ENCODE data around the gene RABAC1. TPM values are rescaled to one million over a fixed set of nuclear protein-coding genes. Genes with fewer than 3 reads are reported as not detected.

RABAC1 gene
- total RNA-seq, 1 experiment from 2014 or later = 94.0 TPM

- Histone ChIP-seq H3T11ph (ENCODE audit: low read length) (no peak overlapping the region), H3K23me2 (ENCODE audit: insufficient read length, low read depth, low read length, poor library complexity, severe bottlenecking) (peaks cover 4% of the 10 kb centered on the region), H4K20me1 (ENCODE audit: control insufficient read depth, insufficient read depth, insufficient read length) (peaks cover 2% of the 10 kb centered on the region), H3K27me3 (ENCODE audit: insufficient read depth, low read length) (peaks cover 28% of the 10 kb centered on the region), H3K9me3 (ENCODE audit: control insufficient read depth, low read depth, low read length) (no peaks in the 10 kb centered on the region), H2BK12ac (ENCODE audit: insufficient read length, low read depth, low read length) (no peak overlapping the region), H3K56ac (ENCODE audit: insufficient read length, low read depth, low read length) (no peak overlapping the region), H3K18ac (ENCODE audit: insufficient read length, low read depth, low read length) (no peak overlapping the region), H3K23ac (ENCODE audit: insufficient read length, low read depth, low read length) (no peak overlapping the region), H3K4ac (ENCODE audit: low read depth, low read length) (no peak overlapping the region), H4K91ac (ENCODE audit: insufficient read length, low read depth, low read length) (no peak overlapping the region), H2AK5ac (ENCODE audit: insufficient read length, low read length) (no peak overlapping the region), H3K27ac (ENCODE audit: insufficient read length, low read depth, low read length) (no peak overlapping the region), H2BK15ac (ENCODE audit: low read depth, low read length) (no peak overlapping the region), H3K9ac (ENCODE audit: extremely low read depth, insufficient read length, low read length) (no peak overlapping the region), H4K8ac (replicated peaks; ENCODE audit: insufficient read length, low read depth, low read length) (no peak overlapping the region), H2AFZ (ENCODE audit: low read length) (no peak overlapping the region), H2BK120ac (ENCODE audit: low read depth, low read length, poor library complexity, severe bottlenecking) (no peak overlapping the region), H3K79me2 (ENCODE audit: insufficient read depth, low read length) (no peaks in the 10 kb centered on the region), H3K4me2 (ENCODE audit: insufficient read depth, insufficient read length, low read length) (peak overlapping the region; percentile 22), H2BK5ac (ENCODE audit: insufficient read length, low read length) (no peak overlapping the region), H3K4me1 (ENCODE audit: insufficient read depth, low read length) (peaks cover 5% of the 10 kb centered on the region; the same call in 1 of the 2 replicates), H4K5ac (ENCODE audit: insufficient read length, low read depth, low read length) (no peak overlapping the region), H3K14ac (ENCODE audit: insufficient read depth, low read length) (no peak overlapping the region; the same call in 1 of the 2 replicates), H2BK20ac (ENCODE audit: low read depth, low read length, poor library complexity, severe bottlenecking) (no peak overlapping the region), H3K79me1 (ENCODE audit: insufficient read depth, low read depth, low read length, poor library complexity, severe bottlenecking) (no peaks in the 10 kb centered on the region)
- TF ChIP-seq CTCF (conservative IDR thresholded peaks at IDR 0.05) = no peak; the same call in 2 of the 3 replicates
- H3K27me3 Mint-ChIP-seq (ENCODE audit: low read depth) = peaks cover 79% of the 10 kb centered on the region
- DNase-seq = peak; percentile 68
- H3K4me1 Mint-ChIP-seq = peaks cover 29 to 44% of the 10 kb centered on the region in 2 experiments
- H3K9me3 Mint-ChIP-seq = peaks cover 0 to 2% of the 10 kb centered on the region in 2 experiments; a peak in 4 of 5 replicates
- H3K27ac Mint-ChIP-seq = no peak overlapping the region
- WGBS (ENCODE audit: extremely low coverage, insufficient read length, low lambda C conversion rate) = no CpG with 5 or more reads among the region's 55 CpGs
- peaks cover 19 to 32% (median 21%) of the 10 kb centered on the region in 3 experiments for H3K36me3 Mint-ChIP-seq (ENCODE audit: insufficient read depth in 1 of 3, low read depth in 3 of 3)
- H3K4me3 Mint-ChIP-seq = peak overlapping the region; percentile 43 to 72
These were observed 40.2 kb upstream of the RABAC1 start for GRCh38 chr19:41999071-41999877.
